ENCODE results near the gene ARHGAP22. TPM values are rescaled to one million over a fixed set of nuclear protein-coding genes. Genes with fewer than 3 reads are reported as not detected.

The ARHGAP22 gene
- total RNA-seq, 3 donors from 2014 or later (not counting 1 experiment from before 2014, with no cell fraction given): 0.21 to 0.40 TPM; not detected in 1

DNA sequence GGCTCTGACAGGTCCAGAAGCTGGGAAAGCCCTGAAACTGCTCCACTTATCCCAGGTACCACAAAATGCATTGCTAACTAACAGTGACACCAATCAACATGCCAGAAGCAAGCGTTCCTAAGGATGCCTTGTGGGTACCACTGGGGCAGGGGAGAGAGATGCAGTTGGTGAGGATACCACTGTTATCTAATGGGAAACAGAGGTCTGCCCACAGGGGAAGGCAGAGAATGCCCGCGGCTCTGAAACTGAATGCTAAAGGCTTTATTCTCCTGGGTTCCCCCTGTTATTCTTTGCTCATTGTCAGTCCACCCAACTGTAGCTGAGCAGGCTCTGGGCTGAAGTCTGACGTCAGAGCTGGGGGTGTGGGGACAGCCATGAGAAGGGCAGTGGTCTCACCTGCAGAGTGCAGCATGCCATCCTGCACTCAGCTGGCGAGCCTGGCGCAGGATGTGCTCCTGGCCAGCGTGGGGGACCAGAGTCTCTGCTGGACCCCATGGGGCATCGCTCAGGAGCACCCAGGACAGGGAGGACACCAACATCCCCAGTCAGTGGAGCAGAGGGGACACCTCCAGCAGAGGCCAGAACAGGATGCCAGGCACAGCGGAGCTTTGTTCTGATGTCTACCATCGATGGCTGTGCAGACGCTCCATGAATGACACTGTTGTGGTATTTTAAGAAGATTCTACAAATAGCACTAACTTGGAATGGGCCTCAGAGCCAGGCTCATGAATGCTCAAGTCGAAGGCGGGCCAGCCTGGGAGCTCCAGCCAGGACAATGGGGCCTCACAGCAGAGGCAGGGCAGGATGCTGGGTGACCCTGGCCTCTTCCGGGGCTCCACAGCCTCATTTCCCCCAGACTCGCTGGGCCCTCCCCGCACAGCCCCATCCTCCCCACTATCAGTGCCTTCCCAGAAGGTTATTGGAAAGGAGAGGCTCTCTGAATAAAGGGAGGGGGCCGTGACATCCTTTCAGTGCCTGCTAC, 95.8 kb downstream of the ARHGAP22 start:
- Mint-ChIP-seq H3K4me3 (no peak overlapping the region), H3K4me1 (no peaks in the 10 kb centered on the region), H3K27me3 (ENCODE audit: low read depth in 2 of 2) (peaks cover 5 to 7% of the 10 kb centered on the region in 2 donors), H3K27ac (no peak overlapping the region), H3K36me3 (peaks cover 5% of the 10 kb centered on the region), H3K9me3 (peaks cover 0 to 2% of the 10 kb centered on the region in 2 donors)
- Histone ChIP-seq H3K9me3 (ENCODE audit: control insufficient read depth, insufficient read depth, low read length) (no peaks in the 10 kb centered on the region), H3K4me3 (ENCODE audit: low read length) (no peak overlapping the region), H3K36me3 (ENCODE audit: control insufficient read depth, insufficient read depth, low read length) (no peaks in the 10 kb centered on the region), H3K27ac (ENCODE audit: low read length) (no peak overlapping the region), H3K4me1 (ENCODE audit: control insufficient read depth, insufficient read depth, low read length) (no peaks in the 10 kb centered on the region), H3K27me3 (ENCODE audit: control insufficient read depth, insufficient read depth, low read length) (no peaks in the 10 kb centered on the region)
- intact Hi-C loops (cut with micrococcal nuclease): no loop called here
- ATAC-seq: no peak
- 79% methylated on average over 15 of the region's 17 CpGs for WGBS (ENCODE audit: insufficient coverage)
- TF ChIP-seq, protein P1, sequence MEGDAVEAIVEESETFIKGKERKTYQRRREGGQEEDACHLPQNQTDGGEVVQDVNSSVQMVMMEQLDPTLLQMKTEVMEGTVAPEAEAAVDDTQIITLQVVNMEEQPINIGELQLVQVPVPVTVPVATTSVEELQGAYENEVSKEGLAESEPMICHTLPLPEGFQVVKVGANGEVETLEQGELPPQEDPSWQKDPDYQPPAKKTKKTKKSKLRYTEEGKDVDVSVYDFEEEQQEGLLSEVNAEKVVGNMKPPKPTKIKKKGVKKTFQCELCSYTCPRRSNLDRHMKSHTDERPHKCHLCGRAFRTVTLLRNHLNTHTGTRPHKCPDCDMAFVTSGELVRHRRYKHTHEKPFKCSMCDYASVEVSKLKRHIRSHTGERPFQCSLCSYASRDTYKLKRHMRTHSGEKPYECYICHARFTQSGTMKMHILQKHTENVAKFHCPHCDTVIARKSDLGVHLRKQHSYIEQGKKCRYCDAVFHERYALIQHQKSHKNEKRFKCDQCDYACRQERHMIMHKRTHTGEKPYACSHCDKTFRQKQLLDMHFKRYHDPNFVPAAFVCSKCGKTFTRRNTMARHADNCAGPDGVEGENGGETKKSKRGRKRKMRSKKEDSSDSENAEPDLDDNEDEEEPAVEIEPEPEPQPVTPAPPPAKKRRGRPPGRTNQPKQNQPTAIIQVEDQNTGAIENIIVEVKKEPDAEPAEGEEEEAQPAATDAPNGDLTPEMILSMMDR (IDR thresholded peaks at IDR 0.05): no peak
- no peak for DNase-seq

DNA sequence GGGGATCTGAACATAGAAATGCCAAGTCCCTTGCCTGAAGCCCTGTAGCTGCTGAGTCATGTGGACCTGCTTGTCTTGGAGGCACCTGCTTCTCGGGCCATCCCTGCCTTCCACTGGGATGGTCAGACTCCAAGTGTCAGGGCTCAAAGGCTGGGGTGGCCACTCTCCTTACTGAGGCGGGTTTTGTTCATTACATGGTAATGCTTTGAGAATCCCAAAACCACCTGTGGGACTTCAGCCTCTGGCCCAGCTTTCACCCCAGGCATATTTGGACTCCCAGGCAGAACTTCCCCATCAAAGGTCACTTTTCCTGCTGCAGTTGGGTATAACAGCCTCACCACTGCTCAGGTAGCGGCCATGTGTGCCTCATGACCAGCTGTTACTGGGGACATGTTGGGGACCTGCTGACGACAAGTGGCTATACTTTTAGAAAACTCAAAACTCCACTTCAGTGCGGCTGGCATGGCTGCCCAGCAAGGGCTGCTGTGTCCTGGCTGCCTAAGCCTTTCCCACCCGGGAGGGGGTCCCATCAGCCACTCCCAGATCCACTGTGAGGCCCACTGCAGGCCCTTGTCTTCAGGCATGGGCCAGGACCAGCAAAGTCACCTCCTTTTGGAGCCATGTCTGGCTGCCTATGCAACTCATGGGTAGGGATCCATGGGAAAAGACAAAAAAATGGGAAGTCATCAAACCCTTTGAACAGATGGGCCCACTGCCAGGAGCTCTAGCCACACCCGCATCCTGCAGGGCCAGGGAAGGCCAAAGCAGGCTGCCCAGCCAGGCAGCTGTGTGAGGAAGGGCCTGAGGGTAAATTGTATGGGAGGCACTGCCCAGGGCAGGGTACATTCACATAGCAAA, 96.7 kb downstream of the ARHGAP22 start:
- Mint-ChIP-seq H3K27ac (no peak overlapping the region), H3K9me3 (no peaks in the 10 kb centered on the region), H3K4me3 (no peak overlapping the region), H3K27me3 (ENCODE audit: low read depth in 2 of 2) (peaks cover 0 to 7% of the 10 kb centered on the region in 2 donors), H3K36me3 (no peaks in the 10 kb centered on the region), H3K4me1 (no peaks in the 10 kb centered on the region)
- H3K9me3 ChIP-seq (ENCODE audit: control insufficient read depth, insufficient read depth, low read length): no peaks in the 10 kb centered on the region
- no peaks in the 10 kb centered on the region for H3K4me1 ChIP-seq (ENCODE audit: control insufficient read depth, insufficient read depth, low read length)
- DNase-seq (no peak), ATAC-seq (no peak)
- intact Hi-C loops (cut with micrococcal nuclease): no loop called here
- H3K27me3 ChIP-seq (ENCODE audit: control insufficient read depth, insufficient read depth, low read length): no peaks in the 10 kb centered on the region
- H3K4me3 ChIP-seq (ENCODE audit: low read length): no peak overlapping the region
- H3K27ac ChIP-seq (ENCODE audit: low read length): no peak overlapping the region
- no peaks in the 10 kb centered on the region for H3K36me3 ChIP-seq (ENCODE audit: control insufficient read depth, insufficient read depth, low read length)
- TF ChIP-seq, protein P1 (IDR thresholded peaks at IDR 0.05): no peak
- 82% methylated on average over 7 of the region's 7 CpGs for WGBS (ENCODE audit: insufficient coverage)

DNA sequence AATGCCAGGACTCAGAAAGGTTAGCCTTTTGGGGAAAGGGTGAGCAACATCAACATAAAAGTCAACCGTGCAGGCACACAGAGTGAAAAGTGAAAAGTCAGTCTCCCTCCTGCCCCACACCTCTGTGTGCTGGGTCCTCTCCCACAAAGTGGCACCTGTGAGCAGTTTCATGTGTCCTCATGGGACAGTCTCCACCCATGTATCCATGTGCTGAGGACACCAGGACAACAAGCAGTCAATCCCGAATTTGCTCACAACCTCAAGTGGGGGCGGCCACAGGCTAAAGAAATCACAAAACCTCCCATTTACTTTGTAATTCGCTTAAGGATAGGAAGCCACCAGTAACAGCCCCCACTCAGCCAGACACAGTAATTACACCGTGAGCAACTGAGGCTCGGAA, 97.4 kb downstream of the ARHGAP22 start:
- Histone ChIP-seq H3K27me3 (ENCODE audit: control insufficient read depth, insufficient read depth, low read length) (no peaks in the 10 kb centered on the region), H3K4me3 (ENCODE audit: low read length) (no peak overlapping the region), H3K4me1 (ENCODE audit: control insufficient read depth, insufficient read depth, low read length) (no peaks in the 10 kb centered on the region), H3K27ac (ENCODE audit: low read length) (no peak overlapping the region), H3K36me3 (ENCODE audit: control insufficient read depth, insufficient read depth, low read length) (no peaks in the 10 kb centered on the region), H3K9me3 (ENCODE audit: control insufficient read depth, insufficient read depth, low read length) (no peaks in the 10 kb centered on the region)
- no peak for ATAC-seq
- Mint-ChIP-seq H3K9me3 (no peaks in the 10 kb centered on the region), H3K4me1 (no peaks in the 10 kb centered on the region), H3K27me3 (ENCODE audit: low read depth in 2 of 2) (peaks cover 5 to 9% of the 10 kb centered on the region in 2 donors), H3K4me3 (no peak overlapping the region), H3K36me3 (no peaks in the 10 kb centered on the region), H3K27ac (no peak overlapping the region)
- 92% methylated on average over 4 of the region's 6 CpGs for WGBS (ENCODE audit: insufficient coverage)
- no peak for DNase-seq
- intact Hi-C loops (cut with micrococcal nuclease): no loop called here
- TF ChIP-seq, protein P1 (IDR thresholded peaks at IDR 0.05): no peak
